Measurements from ENCODE around the gene ZNFX1.

DNA sequence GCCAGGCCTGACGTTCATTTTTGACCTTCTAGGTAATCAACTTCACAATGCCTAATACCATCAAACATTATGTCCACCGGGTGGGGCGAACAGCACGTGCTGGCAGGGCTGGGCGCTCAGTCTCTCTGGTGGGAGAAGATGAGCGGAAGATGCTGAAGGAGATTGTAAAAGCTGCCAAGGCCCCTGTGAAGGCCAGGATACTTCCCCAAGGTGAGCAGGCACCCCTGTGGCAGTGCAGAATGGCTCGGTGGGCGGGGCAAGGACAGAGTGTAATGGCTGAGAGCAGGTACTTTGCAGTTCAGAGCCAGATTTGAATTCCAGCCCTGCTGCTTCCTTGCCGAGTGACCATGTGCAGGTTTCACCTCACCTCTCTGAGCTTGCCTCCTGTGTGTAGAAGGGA, 41.6 kb downstream of the ZNFX1 start:
- no peak for TF ChIP-seq EZH2phosphoT487 (IDR thresholded peaks at IDR 0.05; ENCODE audit: borderline replicate concordance)
- TF ChIP-seq CTCF (conservative IDR thresholded peaks at IDR 0.05; ENCODE audit: low read length), result no peak

All from Loucy (cell line).